Measurements from ENCODE around the gene SMIM30. TPM values are rescaled to one million over a fixed set of nuclear protein-coding genes. Genes with fewer than 3 reads are reported as not detected.
"Not testable (repeated sequence)": the region's sequence is repeated elsewhere in the genome, so short reads cannot be mapped to it uniquely, and the experiment has no call there.

Gene SMIM30, protein sequence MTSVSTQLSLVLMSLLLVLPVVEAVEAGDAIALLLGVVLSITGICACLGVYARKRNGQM
- total RNA-seq, result 10 to 100 TPM; 40.1 to 41.2 TPM

- Mint-ChIP-seq H3K9me3 (no peaks in the 10 kb centered on the region), H3K4me3 (peak within 1 kb of the TSS; percentile 85), H3K27me3 (ENCODE audit: low read depth) (no peaks in the 10 kb centered on the region), H3K27ac (peak within 1 kb of the TSS; percentile 79), H3K36me3 (ENCODE audit: low read depth) (peaks cover 19% of the 10 kb centered on the region), H3K4me1 (ENCODE audit: low read depth) (peaks cover 28% of the 10 kb centered on the region)
- DNase-seq, result peak; percentile 92
- intact Hi-C loops (cut with micrococcal nuclease), result loop anchor here (1.0 to 5.0 kb wide), 6 partner anchors 178 to 1556 kb away; partner anchors contain the start of genes DOCK4, IMMP2L and ZNF277
- CTCF ChIA-PET, result no interaction called here
Measured at GRCh38 chr7:113118074-113118959, at the start of gene SMIM30. Gene SMIM30, minus strand, starts transcription at chr7:113118554. Its CDS starts 976 bp downstream, at chr7:113117578.

GRCh38 chr7:113166176-113166575, 47.8 kb upstream of the SMIM30 start:
- CTCF ChIA-PET, result not testable (repeated sequence)
- peaks cover 14% of the 10 kb centered on the region for H3K27me3 Mint-ChIP-seq (ENCODE audit: low read depth)

GRCh38 chr7:113161050-113161449, 42.7 kb upstream of the SMIM30 start:
- Mint-ChIP-seq H3K4me3 (no peak overlapping the region), H3K27me3 (ENCODE audit: low read depth) (peaks cover 7% of the 10 kb centered on the region), H3K36me3 (ENCODE audit: low read depth) (no peaks in the 10 kb centered on the region), H3K9me3 (no peaks in the 10 kb centered on the region), H3K27ac (no peak overlapping the region), H3K4me1 (ENCODE audit: low read depth) (no peaks in the 10 kb centered on the region)
- DNase-seq, result no peak
- CTCF ChIA-PET, result interaction anchor here (0.6 kb wide), 1 partner anchor 253 kb away, joined by 4 read pairs; no protein-coding TSS in a partner anchor
- intact Hi-C loops (cut with micrococcal nuclease), result no loop called here

More at GRCh38 chr7:113166176-113166575, 47.8 kb upstream of the SMIM30 start:
- H3K4me1 Mint-ChIP-seq (ENCODE audit: low read depth); H3K27ac Mint-ChIP-seq; H3K4me3 Mint-ChIP-seq; H3K36me3 Mint-ChIP-seq (ENCODE audit: low read depth); intact Hi-C loops (cut with micrococcal nuclease); DNase-seq; H3K9me3 Mint-ChIP-seq: not testable (repeated sequence)

- no peaks in the 10 kb centered on the region for H3K9me3 Mint-ChIP-seq
- H3K36me3 Mint-ChIP-seq (ENCODE audit: low read depth), result no peaks in the 10 kb centered on the region
- intact Hi-C loops (cut with micrococcal nuclease), result loop anchor here (1.0 to 10.0 kb wide), 3 partner anchors 125 to 551 kb away; no protein-coding TSS in a partner anchor
- CTCF ChIA-PET, result interaction anchor here (0.6 to 1.7 kb wide), 8 partner anchors 66 to 268 kb away, joined by 3 to 6 read pairs (median 3); no protein-coding TSS in a partner anchor
- peak; percentile 10 for DNase-seq
- no peak overlapping the region for H3K27ac Mint-ChIP-seq
- no peaks in the 10 kb centered on the region for H3K4me1 Mint-ChIP-seq (ENCODE audit: low read depth)
- no peak overlapping the region for H3K4me3 Mint-ChIP-seq
- peaks cover 10% of the 10 kb centered on the region for H3K27me3 Mint-ChIP-seq (ENCODE audit: low read depth)
Measured at GRCh38 chr7:113159746-113160339, 41.5 kb upstream of the SMIM30 start.

- H3K4me1 Mint-ChIP-seq (ENCODE audit: low read depth), result no peaks in the 10 kb centered on the region
- CTCF ChIA-PET, result interaction anchor here (1.3 to 1.7 kb wide), 2 partner anchors 260 to 263 kb away, joined by 4 to 6 read pairs; no protein-coding TSS in a partner anchor
- H3K4me3 Mint-ChIP-seq, result no peak overlapping the region
Measured at GRCh38 chr7:113158756-113159155, 40.4 kb upstream of the SMIM30 start.

GRCh38 chr7:113154117-113154516, 35.8 kb upstream of the SMIM30 start:
- no peaks in the 10 kb centered on the region for H3K4me1 Mint-ChIP-seq (ENCODE audit: low read depth)
- intact Hi-C loops (cut with micrococcal nuclease), result loop anchor here (10.0 kb wide), 1 partner anchor 131 kb away; no protein-coding TSS in a partner anchor
- CTCF ChIA-PET, result no interaction called here
- H3K27me3 Mint-ChIP-seq (ENCODE audit: low read depth), result peaks cover 19% of the 10 kb centered on the region
- H3K9me3 Mint-ChIP-seq, result no peaks in the 10 kb centered on the region
- H3K36me3 Mint-ChIP-seq (ENCODE audit: low read depth), result no peaks in the 10 kb centered on the region
- no peak overlapping the region for H3K4me3 Mint-ChIP-seq
- no peak overlapping the region for H3K27ac Mint-ChIP-seq
- DNase-seq, result no peak

More at GRCh38 chr7:113158756-113159155, 40.4 kb upstream of the SMIM30 start:
- H3K27ac Mint-ChIP-seq, result no peak overlapping the region
- H3K9me3 Mint-ChIP-seq, result no peaks in the 10 kb centered on the region
- H3K27me3 Mint-ChIP-seq (ENCODE audit: low read depth), result peaks cover 13% of the 10 kb centered on the region
- no peaks in the 10 kb centered on the region for H3K36me3 Mint-ChIP-seq (ENCODE audit: low read depth)
- DNase-seq, result no peak
- intact Hi-C loops (cut with micrococcal nuclease), result loop anchor here (1.0 to 10.0 kb wide), 3 partner anchors 126 to 552 kb away; no protein-coding TSS in a partner anchor

- no peaks in the 10 kb centered on the region for H3K4me1 Mint-ChIP-seq (ENCODE audit: low read depth)
- no peaks in the 10 kb centered on the region for H3K9me3 Mint-ChIP-seq
- H3K27ac Mint-ChIP-seq, result no peak overlapping the region
- no peaks in the 10 kb centered on the region for H3K36me3 Mint-ChIP-seq (ENCODE audit: low read depth)
- H3K27me3 Mint-ChIP-seq (ENCODE audit: low read depth), result peaks cover 25% of the 10 kb centered on the region
- DNase-seq, result no peak
- CTCF ChIA-PET, result no interaction called here
- H3K4me3 Mint-ChIP-seq, result no peak overlapping the region
- intact Hi-C loops (cut with micrococcal nuclease), result no loop called here
Measured at GRCh38 chr7:113144817-113145216, 26.5 kb upstream of the SMIM30 start.

GRCh38 chr7:113143486-113144257, 25.3 kb upstream of the SMIM30 start:
- intact Hi-C loops (cut with micrococcal nuclease), result no loop called here
- CTCF ChIA-PET, result no interaction called here
- H3K36me3 Mint-ChIP-seq (ENCODE audit: low read depth), result no peaks in the 10 kb centered on the region

GRCh38 chr7:113142385-113143119, 24.2 kb upstream of the SMIM30 start:
- Mint-ChIP-seq H3K27me3 (ENCODE audit: low read depth) (peaks cover 15% of the 10 kb centered on the region), H3K36me3 (ENCODE audit: low read depth) (no peaks in the 10 kb centered on the region), H3K9me3 (no peaks in the 10 kb centered on the region), H3K4me3 (no peak overlapping the region), H3K27ac (no peak overlapping the region), H3K4me1 (ENCODE audit: low read depth) (no peaks in the 10 kb centered on the region)
- CTCF ChIA-PET, result no interaction called here
- DNase-seq, result no peak
- intact Hi-C loops (cut with micrococcal nuclease), result no loop called here

More at GRCh38 chr7:113143486-113144257, 25.3 kb upstream of the SMIM30 start:
- no peak overlapping the region for H3K27ac Mint-ChIP-seq
- H3K27me3 Mint-ChIP-seq (ENCODE audit: low read depth), result peaks cover 19% of the 10 kb centered on the region
- no peaks in the 10 kb centered on the region for H3K9me3 Mint-ChIP-seq
- no peak for DNase-seq
- H3K4me3 Mint-ChIP-seq, result no peak overlapping the region
- H3K4me1 Mint-ChIP-seq (ENCODE audit: low read depth), result no peaks in the 10 kb centered on the region

DNA sequence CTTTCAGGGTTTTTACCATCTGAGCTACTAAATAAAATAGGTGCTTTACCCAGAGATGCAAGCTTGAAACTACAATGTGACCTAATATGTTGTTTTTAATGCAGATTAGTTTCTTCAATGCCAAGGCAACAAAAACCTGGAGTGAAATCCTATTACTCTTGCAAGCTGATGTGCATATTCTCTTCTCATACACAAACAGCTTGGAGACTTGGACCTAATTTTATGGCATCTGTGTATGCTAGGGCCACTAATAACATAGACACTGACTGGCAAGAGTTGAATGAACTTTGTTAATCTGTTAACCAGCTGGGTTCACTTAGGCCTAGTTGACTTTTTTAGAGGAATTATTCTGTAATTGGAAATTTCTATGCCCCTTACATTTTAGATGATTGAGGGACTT, 23.4 kb upstream of the SMIM30 start:
- H3K4me1 Mint-ChIP-seq (ENCODE audit: low read depth), result no peaks in the 10 kb centered on the region
- no peak overlapping the region for H3K27ac Mint-ChIP-seq
- CTCF ChIA-PET, result no interaction called here
- intact Hi-C loops (cut with micrococcal nuclease), result no loop called here
- H3K4me3 Mint-ChIP-seq, result no peak overlapping the region
- peaks cover 15% of the 10 kb centered on the region for H3K27me3 Mint-ChIP-seq (ENCODE audit: low read depth)
- H3K36me3 Mint-ChIP-seq (ENCODE audit: low read depth), result no peaks in the 10 kb centered on the region
- no peaks in the 10 kb centered on the region for H3K9me3 Mint-ChIP-seq
- DNase-seq, result no peak

- Mint-ChIP-seq H3K27ac (no peak overlapping the region), H3K36me3 (ENCODE audit: low read depth) (no peaks in the 10 kb centered on the region), H3K4me3 (no peak overlapping the region), H3K27me3 (ENCODE audit: low read depth) (peaks cover 12% of the 10 kb centered on the region), H3K4me1 (ENCODE audit: low read depth) (no peaks in the 10 kb centered on the region), H3K9me3 (no peaks in the 10 kb centered on the region)
- DNase-seq, result no peak
- CTCF ChIA-PET, result no interaction called here
- intact Hi-C loops (cut with micrococcal nuclease), result no loop called here
Measured at GRCh38 chr7:113140956-113141355, 22.6 kb upstream of the SMIM30 start.

All from activated naive CD4-positive, alpha-beta T cell treated with anti-CD3 and anti-CD28 coated beads for 36 hours (primary cell).